Upper lobe of left lung (tissue), 4 donors: ENCODE measurements around the gene DERA.
"Not testable (repeated sequence)": the region's sequence is repeated elsewhere in the genome, so short reads cannot be mapped to it uniquely, and the experiment has no call there.

Source experiments
- POLR2AphosphoS5 ChIP-seq, 2 donors: sonication (generic); formaldehyde crosslinking; IDR thresholded peaks; one replicate each; pipeline ENCODE4 v1.5.1; 2017; ENCODE audit warnings: antibody characterized with exemption in 2 of 2
- TF ChIP-seq, protein P1 (sequence below), 6 experiments: fragments of 450-650 bp in 4 of 6; fragments of 200-600 bp in 2 of 6; sonication (generic) in 2 of 6; IDR thresholded peaks; one replicate each; pipeline ENCODE4 v1.5.1; 2016 to 2019; ENCODE audit warnings: antibody characterized with exemption in 6 of 6

DNA sequence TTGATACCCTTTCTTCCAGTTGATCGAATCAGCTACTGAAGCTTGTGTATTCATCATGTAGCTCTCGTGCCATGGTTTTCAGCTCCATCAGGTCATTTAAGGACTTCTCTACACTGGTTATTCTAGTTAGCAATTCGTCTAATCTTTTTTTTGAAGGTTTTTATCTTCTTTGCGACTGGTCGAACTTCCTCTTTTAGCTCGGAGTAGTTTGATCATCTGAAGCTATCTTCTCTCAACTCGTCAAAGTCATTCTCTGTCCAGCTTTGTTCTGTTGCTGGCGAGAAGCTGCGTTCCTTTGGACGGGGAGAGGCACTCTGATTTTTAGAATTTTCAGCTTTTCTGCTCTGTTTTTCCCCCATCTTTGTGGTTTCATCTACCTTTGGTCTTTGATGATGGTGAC lies 37.3 kb downstream of the DERA start:
- TF ChIP-seq, protein P1, sequence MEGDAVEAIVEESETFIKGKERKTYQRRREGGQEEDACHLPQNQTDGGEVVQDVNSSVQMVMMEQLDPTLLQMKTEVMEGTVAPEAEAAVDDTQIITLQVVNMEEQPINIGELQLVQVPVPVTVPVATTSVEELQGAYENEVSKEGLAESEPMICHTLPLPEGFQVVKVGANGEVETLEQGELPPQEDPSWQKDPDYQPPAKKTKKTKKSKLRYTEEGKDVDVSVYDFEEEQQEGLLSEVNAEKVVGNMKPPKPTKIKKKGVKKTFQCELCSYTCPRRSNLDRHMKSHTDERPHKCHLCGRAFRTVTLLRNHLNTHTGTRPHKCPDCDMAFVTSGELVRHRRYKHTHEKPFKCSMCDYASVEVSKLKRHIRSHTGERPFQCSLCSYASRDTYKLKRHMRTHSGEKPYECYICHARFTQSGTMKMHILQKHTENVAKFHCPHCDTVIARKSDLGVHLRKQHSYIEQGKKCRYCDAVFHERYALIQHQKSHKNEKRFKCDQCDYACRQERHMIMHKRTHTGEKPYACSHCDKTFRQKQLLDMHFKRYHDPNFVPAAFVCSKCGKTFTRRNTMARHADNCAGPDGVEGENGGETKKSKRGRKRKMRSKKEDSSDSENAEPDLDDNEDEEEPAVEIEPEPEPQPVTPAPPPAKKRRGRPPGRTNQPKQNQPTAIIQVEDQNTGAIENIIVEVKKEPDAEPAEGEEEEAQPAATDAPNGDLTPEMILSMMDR (IDR thresholded peaks at IDR 0.05) = not testable (repeated sequence)
- TF ChIP-seq POLR2AphosphoS5 (IDR thresholded peaks at IDR 0.05) = not testable (repeated sequence)
